DND-41 (cell line): Measurements from ENCODE around the gene GPR39.

Source experiments
- CTCF ChIP-seq: IDR thresholded peaks from 2 replicates; pipeline ENCODE4 v1.5.1; 2012; ENCODE audit warnings: borderline replicate concordance, low read length, moderate library complexity, mild to moderate bottlenecking; ENCODE audit not compliant: poor library complexity, severe bottlenecking; ENCODE audit errors: extremely low read depth
- EZH2 ChIP-seq: IDR thresholded peaks from 3 replicates; pipeline ENCODE4 v1.6.1; 2012; ENCODE audit warnings: borderline replicate concordance, low read depth, mild to moderate bottlenecking, moderate library complexity, low read length, inconsistent platforms; ENCODE audit not compliant: severe bottlenecking

- no peak for TF ChIP-seq CTCF
- TF ChIP-seq EZH2, result no peak
These were observed 101.7 kb downstream of the GPR39 start for GRCh38 chr2:132518302-132518701.
